Left lung (tissue), 10 donors: ENCODE measurements around the gene SHANK2. TPM values are rescaled to one million over a fixed set of nuclear protein-coding genes. Genes with fewer than 3 reads are reported as not detected.

Experiments used
- ATAC-seq: fragments of 200-7000 bp; cut with Tn5 transposase; one replicate; pipeline ENCODE4 v1.9.1; 2020; ENCODE audit warnings: moderate library complexity
- DNase-seq, 4 donors: peaks; one replicate each; pipeline ENCODE4 v3.0.0-alpha.2; 2013 to 2020
- H3K27ac ChIP-seq, 2 donors: fragments of 200-600 bp; sonication (generic) in 1 of 2; one replicate each; pipeline versions ENCODE4 v1.5.0 to v1.8.0; 2020 to 2021
- H3K27me3 ChIP-seq, 2 donors: fragments of 200-600 bp; sonication (generic) in 1 of 2; one replicate each; pipeline versions ENCODE4 v1.5.0 to v1.8.0; 2020 to 2021
- H3K36me3 ChIP-seq, 2 donors: fragments of 200-600 bp; sonication (generic) in 1 of 2; one replicate each; pipeline versions ENCODE4 v1.5.0 to v1.8.0; 2020 to 2021
- H3K4me1 ChIP-seq, 2 donors: fragments of 200-600 bp; one replicate each; pipeline ENCODE4 v1.8.0; 2021
- H3K4me3 ChIP-seq, 2 donors: fragments of 200-600 bp; sonication (generic) in 1 of 2; one replicate each; pipeline versions ENCODE4 v1.5.0 to v1.8.0; 2020 to 2021; ENCODE audit warnings: mild to moderate bottlenecking in 1 of 2
- H3K9me3 ChIP-seq, 2 donors: fragments of 200-600 bp; sonication (generic) in 1 of 2; one replicate each; pipeline versions ENCODE4 v1.5.0 to v1.8.0; 2020 to 2021
- CTCF ChIP-seq, 2 donors: fragments of 200-600 bp; sonication (generic) in 1 of 2; IDR thresholded peaks; one replicate each; pipeline versions ENCODE4 v1.5.0 to v1.8.0; 2021; ENCODE audit warnings: antibody characterized with exemption in 2 of 2
- intact Hi-C, 2 donors: fragments of 100-400 bp; cut with DNase I; formaldehyde crosslinking; loops; one replicate each; pipeline versions ENCODE4 v1.11.2 to v1.14.2; 2022
- polyA plus RNA-seq, 6 donors: library from polyadenylated mRNA; unstranded; fragments of 120-200 nt; gene quantifications; one replicate each; pipeline ENCODE4 v1.2.1, GENCODE V29; 2013; ENCODE audit not compliant: insufficient read length in 6 of 6
- total RNA-seq, 2 donors: library from RNA; stranded (reverse); fragmentation: NEBNext Ultra II Directional; extraction: Animal tissue kit (Norgen Biotek cat#: 25700); gene quantifications; one replicate each; pipeline ENCODE4 v1.2.1, GENCODE V29; 2021
- donor health status: DM: no; HTN: yes; CAD: no.
- donor health status: DM: no; HTN: no; CAD: no.

SHANK2 gene
- total and polyA plus RNA-seq, 8 donors, result 22.0 to 44.0 (median 26.5) TPM

GRCh38 chr11:71298761-71299181 lies 46.4 kb upstream of the SHANK2 start:
- Histone ChIP-seq H3K4me3 (no peak overlapping the region), H3K27ac (peak overlapping the region in 1 of 2 donors; percentile 33), H3K9me3 (no peaks in the 10 kb centered on the region), H3K27me3 (peaks cover 0 to 13% of the 10 kb centered on the region in 2 donors), H3K4me1 (no peaks in the 10 kb centered on the region), H3K36me3 (no peaks in the 10 kb centered on the region)
- no peak for TF ChIP-seq CTCF (IDR thresholded peaks at IDR 0.05)
- no peak for DNase-seq
- ATAC-seq, result no peak
- intact Hi-C loops, result no loop called here

GRCh38 chr11:71298016-71298550 lies 45.7 kb upstream of the SHANK2 start:
- H3K27me3 ChIP-seq, result peaks cover 0 to 13% of the 10 kb centered on the region in 2 donors
- intact Hi-C loops, result no loop called here
- no peaks in the 10 kb centered on the region for H3K9me3 ChIP-seq
- no peak overlapping the region for H3K4me3 ChIP-seq
- DNase-seq, result no peak
- TF ChIP-seq CTCF (IDR thresholded peaks at IDR 0.05), result no peak
- no peaks in the 10 kb centered on the region for H3K4me1 ChIP-seq
- ATAC-seq, result no peak
- no peaks in the 10 kb centered on the region for H3K36me3 ChIP-seq
- no peak overlapping the region for H3K27ac ChIP-seq

- ATAC-seq (no peak), DNase-seq (no peak)
- intact Hi-C loops, result no loop called here
- Histone ChIP-seq H3K36me3 (no peaks in the 10 kb centered on the region), H3K27ac (no peak overlapping the region), H3K27me3 (no peaks in the 10 kb centered on the region), H3K4me1 (no peaks in the 10 kb centered on the region), H3K4me3 (no peak overlapping the region), H3K9me3 (peaks cover 0 to 6% of the 10 kb centered on the region in 2 donors)
- TF ChIP-seq CTCF (IDR thresholded peaks at IDR 0.05), result no peak
These were observed 42.6 kb upstream of the SHANK2 start for GRCh38 chr11:71294846-71295600.

- Histone ChIP-seq H3K36me3 (no peaks in the 10 kb centered on the region), H3K27ac (no peak overlapping the region), H3K4me3 (no peak overlapping the region), H3K9me3 (peaks cover 0 to 8% of the 10 kb centered on the region in 2 donors), H3K4me1 (no peaks in the 10 kb centered on the region), H3K27me3 (no peaks in the 10 kb centered on the region)
- ATAC-seq (no peak), DNase-seq (no peak)
- no peak for TF ChIP-seq CTCF (IDR thresholded peaks at IDR 0.05)
- intact Hi-C loops, result no loop called here
These were observed 41.8 kb upstream of the SHANK2 start for GRCh38 chr11:71293961-71294782.
